ENCODE results near the gene CENPE.
"Not testable (repeated sequence)": the region's sequence is repeated elsewhere in the genome, so short reads cannot be mapped to it uniquely, and the experiment has no call there.

Gene CENPE

GRCh38 chr4:103198111-103198765 lies at the start of gene CENPE:
Gene CENPE (minus strand): TSS chr4:103198343. CDS start chr4:103198319, 24 bp downstream.
- peak; percentile 87 for DNase-seq

GRCh38 chr4:103244251-103244650 lies 46.1 kb upstream of the CENPE start:
- DNase-seq, result no peak

- DNase-seq, result not testable (repeated sequence)
Measured at GRCh38 chr4:103230938-103231337, 32.8 kb upstream of the CENPE start.

GRCh38 chr4:103223556-103223955 lies 25.4 kb upstream of the CENPE start:
- DNase-seq, result not testable (repeated sequence)

GRCh38 chr4:103207673-103208072 lies 9.5 kb upstream of the CENPE start:
- peak; percentile 25 for DNase-seq

- DNase-seq, result peak; percentile 2
Measured at GRCh38 chr4:103204111-103204510, 6.0 kb upstream of the CENPE start.

GRCh38 chr4:103201724-103202123 lies 3.6 kb upstream of the CENPE start:
- no peak for DNase-seq

GRCh38 chr4:103201253-103201652 lies 3.1 kb upstream of the CENPE start:
- DNase-seq, result no peak

- DNase-seq, result no peak
Measured at GRCh38 chr4:103199009-103199408, 866 bp upstream of the CENPE start.

- DNase-seq, result no peak
Measured at GRCh38 chr4:103197765-103198110, 405 bp downstream of the CENPE start.

- no peak for DNase-seq
Measured at GRCh38 chr4:103193457-103193856, 4.7 kb downstream of the CENPE start.

- no peak for DNase-seq
Measured at GRCh38 chr4:103171006-103171405, 27.1 kb downstream of the CENPE start.

- not testable (repeated sequence) for DNase-seq
Measured at GRCh38 chr4:103169750-103170149, 28.4 kb downstream of the CENPE start.

GRCh38 chr4:103168993-103169392 lies 29.1 kb downstream of the CENPE start:
- DNase-seq, result no peak

GRCh38 chr4:103162176-103162575 lies 36.0 kb downstream of the CENPE start:
- no peak for DNase-seq

GRCh38 chr4:103158760-103159159 lies 39.4 kb downstream of the CENPE start:
- no peak for DNase-seq

- DNase-seq, result no peak
Measured at GRCh38 chr4:103156106-103156505, 42.0 kb downstream of the CENPE start.

- DNase-seq, result no peak
Measured at GRCh38 chr4:103152381-103152780, 45.8 kb downstream of the CENPE start.

- no peak for DNase-seq
Measured at GRCh38 chr4:103150677-103151076, 47.5 kb downstream of the CENPE start.

- DNase-seq, result no peak
Measured at GRCh38 chr4:103144926-103145325, 53.2 kb downstream of the CENPE start.

GRCh38 chr4:103137446-103137827 lies 60.7 kb downstream of the CENPE start:
- DNase-seq, result no peak

- DNase-seq, result no peak
Measured at GRCh38 chr4:103136671-103137445, 61.3 kb downstream of the CENPE start.

GRCh38 chr4:103129174-103129573 lies 69.0 kb downstream of the CENPE start:
- no peak for DNase-seq

- no peak for DNase-seq
Measured at GRCh38 chr4:103126126-103126525, 72.0 kb downstream of the CENPE start.

- DNase-seq, result no peak
Measured at GRCh38 chr4:103123114-103123513, 75.0 kb downstream of the CENPE start.
